Ishikawa (cell line): ENCODE results near the gene ZNF30.

Experiments
- CEBPB ChIP-seq: IDR thresholded peaks from 2 replicates; pipeline ENCODE4 v1.6.1; 2012
- CREB1 ChIP-seq: IDR thresholded peaks from 2 replicates; pipeline ENCODE4 v1.6.1; 2012; ENCODE audit warnings: low read depth
- EGR1 ChIP-seq: IDR thresholded peaks from 2 replicates; pipeline ENCODE4 v1.6.1; 2012
- EP300 ChIP-seq: IDR thresholded peaks from 2 replicates; pipeline ENCODE4 v1.6.1; 2012; ENCODE audit warnings: borderline replicate concordance
- FOXM1 ChIP-seq: IDR thresholded peaks from 2 replicates; pipeline ENCODE4 v1.6.1; 2012; ENCODE audit warnings: low read depth, borderline replicate concordance
- MAX ChIP-seq: IDR thresholded peaks from 2 replicates; pipeline ENCODE4 v1.6.1; 2012
- NFIC ChIP-seq: IDR thresholded peaks from 2 replicates; pipeline ENCODE4 v1.6.1; 2012
- RAD21 ChIP-seq: IDR thresholded peaks from 2 replicates; pipeline ENCODE4 v1.6.1; 2012; ENCODE audit warnings: low read depth
- TAF1 ChIP-seq: IDR thresholded peaks from 2 replicates; pipeline ENCODE4 v1.6.1; 2012; ENCODE audit warnings: low read depth, mild to moderate bottlenecking
- TCF12 ChIP-seq: IDR thresholded peaks from 2 replicates; pipeline ENCODE4 v1.6.1; 2012; ENCODE audit warnings: low read depth
- TEAD4 ChIP-seq: IDR thresholded peaks from 2 replicates; pipeline ENCODE4 v1.6.1; 2012
- USF1 ChIP-seq: IDR thresholded peaks from 2 replicates; pipeline ENCODE4 v1.6.1; 2012
- YY1 ChIP-seq: IDR thresholded peaks from 2 replicates; pipeline ENCODE4 v1.6.1; 2012; ENCODE audit warnings: low read depth
- ZBTB7A ChIP-seq: IDR thresholded peaks from 2 replicates; pipeline ENCODE4 v1.6.1; 2012; ENCODE audit warnings: low read depth
- TF ChIP-seq, protein P1 (sequence below): IDR thresholded peaks from 2 replicates; pipeline ENCODE4 v1.6.1; 2012; ENCODE audit warnings: low read depth, mild to moderate bottlenecking

The ZNF30 gene

DNA sequence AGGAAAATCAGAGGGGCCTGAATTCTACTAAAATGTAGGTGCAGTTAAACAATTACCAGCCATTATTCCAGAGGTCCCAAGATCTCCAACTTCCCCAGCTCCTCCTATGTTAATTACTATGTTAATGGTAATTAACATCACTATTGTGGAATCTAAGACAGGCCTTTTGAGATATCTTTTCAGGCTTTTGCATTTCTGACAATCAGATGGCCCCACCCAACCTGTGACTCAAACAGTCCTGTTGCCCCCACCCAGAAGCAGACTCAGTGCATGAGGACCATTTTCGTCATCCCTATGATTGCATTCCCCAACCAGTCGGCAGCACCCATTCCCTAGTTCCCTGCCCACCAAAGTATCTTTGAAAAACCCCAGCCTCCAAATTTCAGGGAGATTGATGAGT lies 8.5 kb upstream of the ZNF30 start:
- no peak for TF ChIP-seq RAD21
- no peak for TF ChIP-seq YY1

GRCh38 chr19:34925278-34925855 lies 1.3 kb upstream of the ZNF30 start:
- TF ChIP-seq ZBTB7A (no peak), FOXM1 (no peak), YY1 (no peak), MAX (no peak), TCF12 (no peak), USF1 (no peak), RAD21 (no peak), TEAD4 (no peak)

- TF ChIP-seq YY1 (no peak), MAX (no peak), USF1 (no peak), TCF12 (no peak), CREB1 (no peak), FOXM1 (no peak), RAD21 (no peak), ZBTB7A (no peak)
- TF ChIP-seq, protein P1, sequence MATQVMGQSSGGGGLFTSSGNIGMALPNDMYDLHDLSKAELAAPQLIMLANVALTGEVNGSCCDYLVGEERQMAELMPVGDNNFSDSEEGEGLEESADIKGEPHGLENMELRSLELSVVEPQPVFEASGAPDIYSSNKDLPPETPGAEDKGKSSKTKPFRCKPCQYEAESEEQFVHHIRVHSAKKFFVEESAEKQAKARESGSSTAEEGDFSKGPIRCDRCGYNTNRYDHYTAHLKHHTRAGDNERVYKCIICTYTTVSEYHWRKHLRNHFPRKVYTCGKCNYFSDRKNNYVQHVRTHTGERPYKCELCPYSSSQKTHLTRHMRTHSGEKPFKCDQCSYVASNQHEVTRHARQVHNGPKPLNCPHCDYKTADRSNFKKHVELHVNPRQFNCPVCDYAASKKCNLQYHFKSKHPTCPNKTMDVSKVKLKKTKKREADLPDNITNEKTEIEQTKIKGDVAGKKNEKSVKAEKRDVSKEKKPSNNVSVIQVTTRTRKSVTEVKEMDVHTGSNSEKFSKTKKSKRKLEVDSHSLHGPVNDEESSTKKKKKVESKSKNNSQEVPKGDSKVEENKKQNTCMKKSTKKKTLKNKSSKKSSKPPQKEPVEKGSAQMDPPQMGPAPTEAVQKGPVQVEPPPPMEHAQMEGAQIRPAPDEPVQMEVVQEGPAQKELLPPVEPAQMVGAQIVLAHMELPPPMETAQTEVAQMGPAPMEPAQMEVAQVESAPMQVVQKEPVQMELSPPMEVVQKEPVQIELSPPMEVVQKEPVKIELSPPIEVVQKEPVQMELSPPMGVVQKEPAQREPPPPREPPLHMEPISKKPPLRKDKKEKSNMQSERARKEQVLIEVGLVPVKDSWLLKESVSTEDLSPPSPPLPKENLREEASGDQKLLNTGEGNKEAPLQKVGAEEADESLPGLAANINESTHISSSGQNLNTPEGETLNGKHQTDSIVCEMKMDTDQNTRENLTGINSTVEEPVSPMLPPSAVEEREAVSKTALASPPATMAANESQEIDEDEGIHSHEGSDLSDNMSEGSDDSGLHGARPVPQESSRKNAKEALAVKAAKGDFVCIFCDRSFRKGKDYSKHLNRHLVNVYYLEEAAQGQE, result no peak
These were observed 380 bp upstream of the ZNF30 start for GRCh38 chr19:34926361-34926684.

GRCh38 chr19:34932494-34932893 lies 5.8 kb downstream of the ZNF30 start:
- TF ChIP-seq MAX, result no peak
- no peak for TF ChIP-seq TCF12
- TF ChIP-seq CREB1, result no peak
- no peak for TF ChIP-seq ZBTB7A
- TF ChIP-seq NFIC, result no peak
- no peak for TF ChIP-seq FOXM1
- TF ChIP-seq TEAD4, result no peak
- TF ChIP-seq EGR1, result no peak
- TF ChIP-seq CEBPB, result no peak
- TF ChIP-seq TAF1, result no peak
- TF ChIP-seq, protein P1, result no peak

GRCh38 chr19:34936184-34936583 lies 9.5 kb downstream of the ZNF30 start:
- TF ChIP-seq CEBPB (no peak), FOXM1 (no peak), MAX (no peak), ZBTB7A (no peak), USF1 (no peak), YY1 (no peak), NFIC (no peak), RAD21 (no peak)

- no peak for TF ChIP-seq TAF1
- TF ChIP-seq EP300, result no peak
- no peak for TF ChIP-seq TCF12
- no peak for TF ChIP-seq RAD21
- no peak for TF ChIP-seq FOXM1
- no peak for TF ChIP-seq MAX
- TF ChIP-seq TEAD4, result no peak
- TF ChIP-seq NFIC, result no peak
These were observed 12.2 kb downstream of the ZNF30 start for GRCh38 chr19:34938886-34939285.
